ENCODE results near the gene GAMT.

GAMT gene

DNA sequence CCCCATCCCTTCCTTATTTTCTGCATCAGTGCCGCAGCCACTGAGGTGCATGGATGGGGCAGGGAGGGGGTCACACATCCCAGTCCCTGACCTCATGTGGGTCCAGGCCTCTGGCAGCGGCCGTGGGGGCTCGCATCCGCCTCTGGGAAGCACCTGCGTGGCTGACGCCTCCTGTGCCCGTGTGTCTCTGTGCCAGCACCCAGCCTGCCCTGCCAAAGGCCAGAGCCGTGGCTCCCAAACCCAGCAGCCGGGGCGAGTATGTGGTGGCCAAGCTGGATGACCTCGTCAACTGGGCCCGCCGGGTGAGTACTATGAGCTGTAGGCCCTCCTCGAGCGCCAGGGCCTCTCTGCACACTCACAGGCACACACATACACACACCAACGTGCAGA, 12.7 kb downstream of the GAMT start:
- H3K4me3 ChIP-seq (ENCODE audit: low read depth, low read length): no peak overlapping the region
- DNase-seq (ENCODE audit: low read depth): no peak
- TF ChIP-seq, protein P1, sequence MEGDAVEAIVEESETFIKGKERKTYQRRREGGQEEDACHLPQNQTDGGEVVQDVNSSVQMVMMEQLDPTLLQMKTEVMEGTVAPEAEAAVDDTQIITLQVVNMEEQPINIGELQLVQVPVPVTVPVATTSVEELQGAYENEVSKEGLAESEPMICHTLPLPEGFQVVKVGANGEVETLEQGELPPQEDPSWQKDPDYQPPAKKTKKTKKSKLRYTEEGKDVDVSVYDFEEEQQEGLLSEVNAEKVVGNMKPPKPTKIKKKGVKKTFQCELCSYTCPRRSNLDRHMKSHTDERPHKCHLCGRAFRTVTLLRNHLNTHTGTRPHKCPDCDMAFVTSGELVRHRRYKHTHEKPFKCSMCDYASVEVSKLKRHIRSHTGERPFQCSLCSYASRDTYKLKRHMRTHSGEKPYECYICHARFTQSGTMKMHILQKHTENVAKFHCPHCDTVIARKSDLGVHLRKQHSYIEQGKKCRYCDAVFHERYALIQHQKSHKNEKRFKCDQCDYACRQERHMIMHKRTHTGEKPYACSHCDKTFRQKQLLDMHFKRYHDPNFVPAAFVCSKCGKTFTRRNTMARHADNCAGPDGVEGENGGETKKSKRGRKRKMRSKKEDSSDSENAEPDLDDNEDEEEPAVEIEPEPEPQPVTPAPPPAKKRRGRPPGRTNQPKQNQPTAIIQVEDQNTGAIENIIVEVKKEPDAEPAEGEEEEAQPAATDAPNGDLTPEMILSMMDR (IDR thresholded peaks at IDR 0.05; ENCODE audit: control insufficient read depth, extremely low read depth, insufficient read depth): no peak

DNA sequence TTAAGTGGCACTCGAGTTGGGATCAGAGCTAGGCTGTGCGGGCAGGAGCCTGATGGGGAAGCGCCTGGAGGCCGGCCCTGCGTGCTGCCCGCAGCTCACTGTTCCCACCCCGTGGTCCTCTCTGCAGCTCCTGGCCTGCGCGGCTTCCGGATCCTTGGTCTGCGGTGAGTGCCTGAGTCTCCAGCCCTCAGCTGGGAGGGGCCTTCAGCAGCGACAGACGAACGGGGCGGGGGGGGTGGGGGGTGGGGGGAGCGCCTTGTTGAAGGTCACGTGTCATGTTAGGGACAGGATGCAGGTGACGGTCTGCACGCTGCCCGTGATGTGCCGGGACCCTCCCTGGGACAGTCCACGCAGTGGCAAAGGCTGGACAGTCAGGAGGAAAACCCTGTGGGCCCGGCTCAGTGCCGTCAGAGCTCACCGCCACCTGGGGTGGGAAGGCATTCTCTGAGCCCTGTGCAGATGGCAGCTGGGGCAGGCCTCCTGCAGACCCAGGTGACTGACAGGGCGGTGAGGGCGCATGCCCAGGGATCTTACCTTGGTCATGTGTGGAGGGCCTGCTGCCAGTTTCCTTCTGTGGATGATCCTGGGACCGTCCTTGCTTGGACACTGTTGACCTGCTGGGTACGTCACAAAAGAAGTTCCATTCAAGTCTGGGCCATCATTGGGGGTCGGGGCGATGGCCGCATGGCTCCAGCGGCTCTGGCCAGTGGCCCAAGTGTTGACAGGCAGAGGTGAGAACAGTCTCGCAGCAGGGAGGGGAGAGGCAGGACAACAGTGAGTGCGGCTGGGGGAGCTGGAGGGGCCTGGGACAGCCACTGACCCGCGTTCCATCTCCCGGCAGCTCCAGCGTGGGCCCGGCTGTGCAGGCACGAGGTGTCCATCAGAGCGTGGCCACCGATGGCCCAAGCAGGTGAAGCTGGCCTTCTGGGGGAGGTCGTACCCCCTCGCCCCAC, 13.4 kb downstream of the GAMT start:
- no peak overlapping the region for H3K4me3 ChIP-seq (ENCODE audit: low read depth, low read length)
- DNase-seq (ENCODE audit: low read depth): no peak
- TF ChIP-seq, protein P1 (IDR thresholded peaks at IDR 0.05; ENCODE audit: control insufficient read depth, extremely low read depth, insufficient read depth): no peak

DNA sequence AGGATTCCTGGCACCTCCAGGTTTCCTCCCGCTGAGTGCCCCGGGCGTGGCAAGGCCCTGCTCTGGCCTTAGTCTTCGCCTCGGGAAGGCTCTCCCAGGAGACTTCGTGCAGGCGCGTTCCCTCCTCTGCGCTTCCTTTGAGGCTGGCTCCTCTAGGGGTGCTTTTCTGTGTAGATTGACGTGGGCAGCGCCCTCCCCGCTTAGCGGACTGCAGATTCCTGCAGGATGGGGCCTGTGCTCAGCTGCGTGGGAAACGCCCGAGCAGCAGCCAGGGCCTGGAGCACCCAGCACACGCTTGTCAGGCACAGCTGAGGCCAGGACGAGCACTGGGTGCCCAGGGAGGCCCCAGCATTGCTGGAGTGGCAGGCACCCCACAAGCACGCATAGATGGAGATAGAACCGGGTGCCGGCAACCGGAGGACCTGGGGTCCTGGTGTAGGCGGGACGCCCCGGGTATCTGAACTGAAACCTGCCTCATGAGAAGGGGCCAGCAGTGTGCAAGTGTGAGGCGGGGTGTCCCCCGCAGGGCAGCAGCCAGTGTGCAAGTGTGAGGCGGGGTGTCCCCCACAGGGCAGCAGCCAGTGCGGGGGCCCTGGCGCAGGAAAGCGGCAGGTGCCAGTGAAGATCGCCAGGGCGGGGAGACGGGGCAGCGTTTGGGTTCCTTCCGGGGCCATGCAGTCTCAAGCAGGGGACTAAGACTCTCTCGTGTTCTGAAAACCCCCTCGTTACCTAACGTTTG, 14.2 kb downstream of the GAMT start:
- TF ChIP-seq, protein P1 (IDR thresholded peaks at IDR 0.05; ENCODE audit: control insufficient read depth, extremely low read depth, insufficient read depth): no peak
- DNase-seq (ENCODE audit: low read depth): no peak

DNA sequence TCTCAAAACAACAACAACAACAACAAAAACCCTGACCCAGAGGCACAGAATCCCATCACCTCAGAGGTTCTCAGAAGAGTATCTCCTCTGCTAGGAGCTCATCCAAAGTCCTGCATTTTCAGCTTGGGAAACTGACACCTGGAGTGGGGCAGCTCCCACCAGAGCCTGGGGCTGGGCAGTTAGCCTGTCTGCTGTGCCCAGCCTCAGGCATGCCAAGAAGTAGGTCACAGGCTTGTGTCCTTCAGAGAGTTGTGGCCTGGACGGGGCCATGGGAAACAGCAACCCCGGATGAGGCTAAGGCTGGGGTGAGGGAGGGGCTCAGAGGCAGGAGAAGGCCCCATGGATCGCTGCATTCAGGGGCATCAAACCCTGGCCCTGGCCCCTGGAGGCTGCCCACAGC, 15.5 kb downstream of the GAMT start:
- DNase-seq (ENCODE audit: low read depth): no peak
- TF ChIP-seq, protein P1 (IDR thresholded peaks at IDR 0.05; ENCODE audit: control insufficient read depth, extremely low read depth, insufficient read depth): no peak
- no peak overlapping the region for H3K4me3 ChIP-seq (ENCODE audit: low read depth, low read length)

More for the DNA sequence above, 14.2 kb downstream of the GAMT start:
- H3K4me3 ChIP-seq (ENCODE audit: low read depth, low read length): no peak overlapping the region

DNA sequence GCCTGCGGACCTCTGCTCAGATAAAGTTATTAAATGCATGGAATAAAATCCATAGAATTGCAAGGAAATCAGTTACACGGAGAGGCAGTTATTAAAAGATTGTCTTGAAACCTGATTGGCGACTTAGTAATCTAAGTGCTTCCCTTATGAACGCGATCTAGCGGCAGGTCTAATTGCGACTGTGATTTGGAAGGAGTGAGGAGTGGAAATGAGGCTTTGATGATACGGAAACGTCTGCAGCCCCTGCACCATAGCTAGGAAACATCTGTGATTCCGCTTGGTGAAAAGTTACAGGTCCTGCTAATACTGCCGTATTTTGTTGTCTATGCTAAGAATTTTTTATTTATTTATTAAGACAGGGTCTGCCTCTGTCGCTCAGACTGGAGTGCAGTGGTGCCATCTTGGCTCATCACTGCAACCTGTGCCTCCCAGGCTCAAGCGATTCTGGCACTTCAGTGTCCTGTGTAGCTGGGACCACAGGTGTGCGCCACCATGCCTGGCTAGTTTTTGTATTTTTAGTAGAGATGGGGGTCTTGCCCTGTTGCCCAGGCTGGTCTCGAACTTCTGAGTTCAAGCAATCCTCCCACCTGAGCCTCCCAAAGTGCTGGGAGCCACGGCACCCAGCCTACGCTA, 16.7 kb downstream of the GAMT start:
- H3K4me3 ChIP-seq (ENCODE audit: low read depth, low read length): peak overlapping the region; percentile 100
- TF ChIP-seq, protein P1 (IDR thresholded peaks at IDR 0.05; ENCODE audit: control insufficient read depth, extremely low read depth, insufficient read depth): no peak
- no peak for DNase-seq (ENCODE audit: low read depth)

DNA sequence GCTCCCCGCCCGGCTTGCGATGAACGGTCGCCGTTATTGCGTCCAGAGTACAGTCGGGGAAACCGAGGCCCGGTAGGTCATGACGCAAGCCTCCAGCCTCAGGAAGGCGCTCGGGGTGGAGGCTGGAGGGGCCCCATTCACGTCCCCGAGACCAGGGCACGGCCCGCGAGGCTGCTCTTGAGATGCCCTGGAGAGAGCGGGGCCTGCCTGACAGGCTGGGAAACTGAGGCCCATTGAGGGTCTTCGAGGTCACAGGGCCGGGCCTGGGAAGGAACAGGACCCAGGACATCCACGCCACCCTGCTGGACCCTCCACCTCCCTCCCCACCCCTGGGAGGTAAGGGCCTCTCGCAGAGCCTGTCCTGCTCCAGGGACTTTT, 17.3 kb downstream of the GAMT start:
- TF ChIP-seq, protein P1 (IDR thresholded peaks at IDR 0.05; ENCODE audit: control insufficient read depth, extremely low read depth, insufficient read depth): no peak

More for the DNA sequence above, 17.3 kb downstream of the GAMT start:
- DNase-seq (ENCODE audit: low read depth): no peak
- H3K4me3 ChIP-seq (ENCODE audit: low read depth, low read length): peak overlapping the region; percentile 100

All from LNCaP clone FGC (cell line).